Duodenal mucosa (tissue), 2 donors: ENCODE results near the gene PVR.
"Not testable (repeated sequence)": the region's sequence is repeated elsewhere in the genome, so short reads cannot be mapped to it uniquely, and the experiment has no call there.

ENCODE experiments used
- H3K27ac ChIP-seq: one replicate; pipeline ENCODE4 v1.7.0; 2013; ENCODE audit warnings: low read depth, low read length
- H3K27me3 ChIP-seq, 2 donors: one replicate each; pipeline ENCODE4 v1.7.0; 2013; ENCODE audit warnings: low read length in 2 of 2, control low read depth in 1 of 2; ENCODE audit not compliant: insufficient read depth in 2 of 2, control insufficient read depth in 1 of 2
- H3K36me3 ChIP-seq, 2 donors: one replicate each; pipeline ENCODE4 v1.7.0; 2013; ENCODE audit warnings: low read length in 2 of 2, control low read depth in 1 of 2; ENCODE audit not compliant: insufficient read depth in 2 of 2, control insufficient read depth in 1 of 2
- H3K4me1 ChIP-seq, 2 donors: one replicate each; pipeline ENCODE4 v1.7.0; 2013; ENCODE audit warnings: low read length in 2 of 2, control low read depth in 1 of 2; ENCODE audit not compliant: insufficient read depth in 2 of 2, control insufficient read depth in 1 of 2
- H3K4me3 ChIP-seq, 2 donors: one replicate each; pipeline ENCODE4 v1.7.0; 2013; ENCODE audit warnings: low read length in 2 of 2, low read depth in 1 of 2
- H3K9ac ChIP-seq, 2 donors: one replicate each; pipeline ENCODE4 v1.7.0; 2013; ENCODE audit warnings: low read length in 2 of 2, low read depth in 1 of 2
- H3K9me3 ChIP-seq, 2 donors: one replicate each; pipeline ENCODE4 v1.7.0; 2013; ENCODE audit warnings: low read length in 2 of 2, control low read depth in 1 of 2; ENCODE audit not compliant: control insufficient read depth in 1 of 2

The PVR gene

DNA sequence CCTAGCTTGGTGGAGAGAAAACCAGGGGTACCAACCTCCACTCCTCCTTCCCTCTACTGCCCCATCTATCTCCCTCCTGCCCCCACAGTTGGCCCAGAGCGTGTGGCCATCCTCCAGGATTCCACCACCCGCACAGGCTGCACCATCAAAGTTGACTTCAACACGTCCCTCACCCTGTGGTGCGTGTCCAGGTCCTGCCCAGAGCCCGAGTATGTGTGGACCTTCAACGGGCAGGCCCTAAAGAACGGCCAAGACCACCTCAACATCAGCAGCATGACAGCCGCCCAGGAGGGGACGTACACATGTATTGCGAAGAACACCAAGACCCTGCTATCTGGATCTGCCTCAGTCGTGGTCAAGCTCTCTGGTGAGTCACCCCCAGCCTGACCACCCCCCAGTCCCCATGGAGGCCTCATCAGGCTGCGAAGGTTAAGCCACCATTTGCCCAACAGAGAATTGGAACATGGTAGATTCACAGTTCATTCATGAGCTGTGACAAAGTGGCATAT lies 61.8 kb downstream of the PVR start:
- no peaks in the 10 kb centered on the region for H3K9me3 ChIP-seq
- H3K27ac ChIP-seq: no peak overlapping the region
- H3K36me3 ChIP-seq: no peaks in the 10 kb centered on the region
- no peaks in the 10 kb centered on the region for H3K27me3 ChIP-seq
- H3K9ac ChIP-seq: no peak overlapping the region
- peaks cover 0 to 3% of the 10 kb centered on the region in 2 donors for H3K4me1 ChIP-seq
- H3K4me3 ChIP-seq: no peak overlapping the region

DNA sequence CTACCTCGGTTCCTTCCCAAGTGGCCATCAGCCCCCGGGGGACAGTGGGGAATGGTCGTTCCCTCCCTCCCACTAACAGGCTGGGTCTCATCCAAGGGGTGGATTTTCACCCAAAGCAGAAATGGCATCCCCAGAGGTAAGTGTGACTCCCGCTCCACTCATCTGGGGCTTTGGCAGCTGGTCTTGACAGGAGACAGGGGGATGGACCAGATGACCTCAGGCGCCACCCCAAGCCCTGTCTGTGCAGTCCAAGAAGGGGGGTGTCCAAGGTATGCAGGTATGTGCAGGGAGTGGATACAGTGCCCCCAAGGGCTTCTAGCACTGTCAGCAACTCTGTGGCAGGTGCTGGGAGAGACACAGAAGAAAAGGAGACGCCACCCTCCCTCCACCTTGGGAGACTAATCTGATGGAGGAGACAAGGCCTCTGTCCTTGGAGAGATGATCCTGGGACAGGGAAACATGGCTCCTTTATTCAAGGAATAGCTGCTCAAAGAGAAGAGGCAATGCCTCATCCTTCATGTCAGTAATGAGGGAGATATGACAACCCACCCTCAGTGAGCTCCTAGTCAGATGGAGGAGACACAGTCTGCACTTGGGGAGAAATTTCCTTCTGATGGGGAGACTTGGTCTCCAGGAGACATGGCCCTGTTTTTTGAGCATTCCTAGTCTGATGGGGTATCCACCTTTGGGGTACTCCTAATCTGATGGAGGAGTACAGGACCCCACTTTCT lies 63.0 kb downstream of the PVR start:
- Histone ChIP-seq H3K9ac (no peak overlapping the region), H3K36me3 (no peaks in the 10 kb centered on the region), H3K4me1 (no peaks in the 10 kb centered on the region), H3K9me3 (no peaks in the 10 kb centered on the region), H3K27me3 (no peaks in the 10 kb centered on the region), H3K27ac (no peak overlapping the region), H3K4me3 (no peak overlapping the region)

DNA sequence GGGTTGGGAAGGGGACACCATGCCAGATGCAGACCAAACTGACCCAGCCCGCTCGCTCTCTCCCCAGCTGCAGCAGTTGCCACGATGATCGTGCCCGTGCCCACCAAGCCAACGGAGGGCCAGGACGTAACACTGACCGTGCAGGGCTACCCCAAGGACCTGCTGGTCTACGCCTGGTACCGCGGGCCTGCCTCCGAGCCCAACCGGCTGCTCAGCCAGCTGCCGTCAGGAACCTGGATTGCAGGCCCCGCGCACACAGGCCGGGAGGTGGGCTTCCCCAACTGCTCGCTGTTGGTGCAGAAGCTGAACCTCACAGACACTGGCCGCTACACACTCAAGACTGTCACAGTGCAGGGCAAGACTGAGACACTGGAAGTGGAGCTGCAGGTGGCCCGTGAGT lies 64.1 kb downstream of the PVR start:
- no peak overlapping the region for H3K27ac ChIP-seq
- H3K9ac ChIP-seq: no peak overlapping the region
- H3K9me3 ChIP-seq: no peaks in the 10 kb centered on the region
- H3K27me3 ChIP-seq: no peaks in the 10 kb centered on the region
- H3K36me3 ChIP-seq: no peaks in the 10 kb centered on the region
- no peak overlapping the region for H3K4me3 ChIP-seq
- H3K4me1 ChIP-seq: no peaks in the 10 kb centered on the region

DNA sequence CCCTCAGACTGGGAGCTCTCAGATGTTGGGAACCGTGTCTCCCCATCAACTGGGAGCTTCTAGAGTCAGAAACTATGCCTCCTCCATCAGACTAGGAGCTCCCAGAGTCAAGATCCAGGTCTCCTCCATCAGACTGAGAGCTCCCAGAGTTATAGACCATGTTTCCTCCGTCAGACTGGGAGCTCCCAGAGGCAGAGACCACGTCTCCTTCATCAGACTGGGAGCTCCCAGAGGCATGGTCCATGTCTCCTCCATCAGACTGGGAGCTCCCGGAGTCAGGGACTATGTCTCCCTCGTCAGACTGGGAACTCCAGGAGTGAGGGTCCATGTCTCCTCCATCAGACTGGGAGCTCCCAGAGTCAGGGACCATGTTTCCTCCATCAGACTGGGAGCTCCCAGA lies 65.2 kb downstream of the PVR start:
- H3K9ac ChIP-seq: no peak overlapping the region
- H3K9me3 ChIP-seq: no peaks in the 10 kb centered on the region
- H3K36me3 ChIP-seq: no peaks in the 10 kb centered on the region
- H3K4me1 ChIP-seq: no peaks in the 10 kb centered on the region
- H3K27me3 ChIP-seq: no peaks in the 10 kb centered on the region
- no peak overlapping the region for H3K4me3 ChIP-seq
- no peak overlapping the region for H3K27ac ChIP-seq

DNA sequence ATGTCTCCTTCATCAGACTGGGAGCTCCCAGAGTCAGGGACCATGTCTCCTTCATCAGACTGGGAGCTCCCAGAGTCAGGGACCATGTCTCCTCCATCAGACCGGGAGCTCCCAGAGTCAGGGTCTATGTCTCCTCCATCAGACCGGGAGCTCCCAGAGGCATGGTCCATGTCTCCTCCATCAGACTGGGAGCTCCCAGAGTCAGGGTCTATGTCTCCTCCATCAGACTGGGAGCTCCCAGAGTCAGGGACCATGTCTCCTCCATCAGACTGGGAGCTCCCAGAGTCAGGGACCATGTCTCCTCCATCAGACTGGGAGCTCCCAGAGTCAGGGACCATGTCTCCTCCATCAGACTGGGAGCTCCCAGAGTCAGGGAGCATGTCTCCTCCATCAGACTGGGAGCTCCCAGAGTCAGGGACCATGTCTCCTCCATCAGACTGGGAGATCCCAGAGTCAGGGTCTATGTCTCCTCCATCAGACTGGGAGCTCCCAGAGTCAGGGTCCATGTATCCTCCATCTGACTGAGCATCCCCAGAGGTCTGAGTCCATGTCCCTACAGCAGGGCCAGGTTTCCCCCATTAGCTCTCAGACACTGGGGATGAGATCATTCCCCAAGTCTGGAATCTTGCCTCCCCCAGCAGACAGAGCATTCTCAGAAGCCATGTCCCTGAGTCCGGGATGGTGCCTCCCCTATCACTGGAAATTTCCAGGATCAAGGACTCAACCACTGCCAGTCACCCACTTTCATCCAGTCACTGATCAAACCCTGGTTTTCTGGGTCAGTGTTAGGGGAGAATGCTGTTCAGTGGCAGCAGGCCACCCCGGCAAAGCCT lies 65.9 kb downstream of the PVR start:
- H3K27ac ChIP-seq, H3K9me3 ChIP-seq, H3K27me3 ChIP-seq, H3K9ac ChIP-seq, H3K4me3 ChIP-seq, H3K36me3 ChIP-seq, H3K4me1 ChIP-seq: not testable (repeated sequence)

DNA sequence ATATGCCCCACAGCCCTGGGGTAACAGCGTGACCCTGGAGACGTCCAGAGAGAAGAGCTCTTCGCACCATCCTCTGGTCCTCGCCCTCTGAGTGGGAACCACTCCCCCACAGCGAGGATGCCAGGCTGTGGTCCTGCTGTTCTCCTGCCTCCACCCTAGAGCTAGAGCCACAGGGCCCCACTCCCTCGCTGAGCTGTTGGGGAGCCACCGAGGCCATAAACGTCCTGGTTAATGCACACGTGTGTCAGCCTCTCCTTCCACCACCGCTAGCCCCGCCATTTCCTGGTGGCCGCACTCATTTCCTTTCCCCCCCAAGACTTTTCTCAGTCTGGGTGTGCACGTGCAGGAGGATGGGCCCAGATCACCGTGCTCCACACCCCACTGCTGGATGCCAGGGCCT lies 66.8 kb downstream of the PVR start:
- Histone ChIP-seq H3K4me1 (no peaks in the 10 kb centered on the region), H3K27me3 (no peaks in the 10 kb centered on the region), H3K4me3 (no peak overlapping the region), H3K27ac (no peak overlapping the region), H3K9ac (no peak overlapping the region), H3K36me3 (no peaks in the 10 kb centered on the region), H3K9me3 (peaks cover 5 to 6% of the 10 kb centered on the region in 2 donors)

DNA sequence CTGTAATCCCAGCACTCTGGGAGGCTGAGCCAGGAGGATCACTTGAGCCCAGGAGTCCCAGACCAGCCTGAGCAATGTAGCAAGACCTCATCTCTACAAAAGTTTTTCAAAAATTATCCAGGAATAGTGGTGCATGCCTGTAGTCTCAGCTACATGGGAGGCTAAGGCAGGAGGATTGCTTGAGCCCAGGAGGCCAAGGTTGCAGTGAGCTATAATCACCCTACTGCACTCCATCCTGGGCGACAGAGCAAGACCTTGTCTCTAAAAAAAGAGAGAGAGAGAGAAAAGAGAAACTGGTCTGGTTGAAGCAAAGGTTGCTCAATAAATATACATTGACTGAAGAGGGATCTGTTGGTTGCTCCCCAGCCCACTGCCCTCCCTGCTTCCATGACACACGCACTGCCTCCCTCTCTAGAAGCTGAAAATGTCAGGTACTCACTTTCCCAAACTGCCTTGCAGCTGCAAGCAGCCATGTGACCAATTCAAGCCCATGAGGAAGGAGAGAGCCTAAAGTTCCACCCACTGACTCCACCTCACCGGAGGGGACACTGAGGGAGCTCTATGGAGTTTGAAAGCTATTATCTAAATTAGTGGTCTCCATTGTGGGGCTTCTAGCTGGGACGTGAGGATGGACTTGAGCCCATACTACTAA lies 69.3 kb downstream of the PVR start:
- Histone ChIP-seq H3K4me1 (no peaks in the 10 kb centered on the region), H3K4me3 (no peak overlapping the region), H3K27me3 (no peaks in the 10 kb centered on the region), H3K36me3 (no peaks in the 10 kb centered on the region), H3K27ac (no peak overlapping the region), H3K9ac (no peak overlapping the region), H3K9me3 (peaks cover 6 to 10% of the 10 kb centered on the region in 2 donors)
